DMS79 treated with DMSO at 0.1 percent for 48 hours (cell line): ENCODE data around the gene PLD5.
"Not testable (repeated sequence)": the region's sequence is repeated elsewhere in the genome, so short reads cannot be mapped to it uniquely, and the experiment has no call there.

Experiments used
- DNase-seq: peaks from one replicate; lab custom pipeline; 2025; lab: John Stamatoyannopoulos, UW

PLD5 gene

DNA sequence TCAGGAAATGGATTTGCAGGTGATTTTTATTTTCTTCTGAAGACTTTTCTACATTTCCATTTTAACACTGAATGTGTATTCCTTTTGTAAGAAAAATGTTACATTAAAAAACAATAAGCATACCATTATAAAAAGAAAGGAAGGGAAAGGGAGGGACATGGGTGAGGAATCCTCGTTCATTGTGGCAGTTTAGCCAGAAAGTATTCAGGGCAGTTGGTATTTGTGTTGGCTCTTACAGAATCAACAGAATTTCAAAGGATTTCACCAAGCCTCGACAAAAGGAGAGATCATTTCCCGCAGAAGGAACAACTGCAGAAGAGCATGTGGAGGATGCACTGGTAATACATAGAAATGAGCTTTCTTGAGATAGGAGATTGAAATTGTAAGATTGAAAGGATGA lies 35.0 kb downstream of the PLD5 start:
- no peak for DNase-seq

DNA sequence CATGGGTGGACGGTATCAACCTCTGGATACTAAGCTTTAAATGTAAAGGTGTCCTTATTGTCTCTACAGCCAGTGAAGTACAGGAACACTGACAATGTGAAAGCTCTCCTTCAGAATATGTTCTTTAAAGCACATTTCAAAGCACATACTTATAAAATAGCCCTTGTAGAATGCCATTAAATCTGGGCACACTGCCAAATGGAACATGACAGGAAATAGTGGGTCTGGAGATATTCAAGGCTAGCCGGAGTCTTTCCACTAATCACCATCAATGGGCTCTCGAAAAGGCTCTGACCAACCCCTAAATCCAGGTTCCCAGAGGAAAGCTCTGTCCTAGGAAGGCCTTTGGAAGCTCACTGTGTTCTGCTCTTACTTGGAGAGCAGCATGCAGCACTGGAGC lies 46.6 kb downstream of the PLD5 start:
- DNase-seq, result peak; percentile 4

DNA sequence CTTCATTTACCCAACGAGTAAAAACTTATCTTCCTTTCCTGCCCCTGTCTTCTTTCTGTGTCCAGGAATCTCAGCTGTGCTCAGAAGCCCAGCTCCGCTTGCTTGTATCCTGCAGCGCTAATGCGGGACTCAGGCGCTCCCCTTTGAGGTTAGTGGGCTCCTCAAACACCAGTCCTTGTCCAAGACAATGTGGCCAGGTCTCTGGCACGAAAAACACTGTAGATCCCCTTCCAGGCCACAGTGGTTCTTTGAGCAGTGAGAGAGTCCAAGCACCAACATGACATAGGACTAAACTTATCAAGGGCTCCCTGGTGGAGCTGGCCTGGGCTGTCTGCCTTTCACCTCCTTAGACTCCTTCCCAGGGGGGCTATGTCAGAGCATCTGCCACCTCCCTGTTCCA lies 53.7 kb downstream of the PLD5 start:
- DNase-seq, result no peak

DNA sequence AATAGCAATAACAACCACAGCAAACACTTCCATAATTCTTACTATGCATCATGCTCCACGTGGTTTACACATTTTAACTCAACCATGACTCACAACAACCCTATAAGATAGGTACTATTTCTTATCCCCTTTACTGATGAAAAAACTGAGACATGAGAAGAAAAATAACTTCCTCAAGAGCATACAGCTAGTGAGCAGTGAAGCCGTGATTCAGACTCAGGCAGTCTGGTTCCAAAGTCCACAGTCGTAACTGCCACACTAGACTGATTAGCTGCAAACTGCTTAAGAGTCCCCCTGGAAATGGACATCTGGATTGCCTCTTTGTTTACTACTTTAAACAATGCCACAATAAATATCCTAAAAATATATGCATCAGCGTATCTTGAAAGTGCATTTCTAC lies 55.7 kb downstream of the PLD5 start:
- DNase-seq, result no peak

DNA sequence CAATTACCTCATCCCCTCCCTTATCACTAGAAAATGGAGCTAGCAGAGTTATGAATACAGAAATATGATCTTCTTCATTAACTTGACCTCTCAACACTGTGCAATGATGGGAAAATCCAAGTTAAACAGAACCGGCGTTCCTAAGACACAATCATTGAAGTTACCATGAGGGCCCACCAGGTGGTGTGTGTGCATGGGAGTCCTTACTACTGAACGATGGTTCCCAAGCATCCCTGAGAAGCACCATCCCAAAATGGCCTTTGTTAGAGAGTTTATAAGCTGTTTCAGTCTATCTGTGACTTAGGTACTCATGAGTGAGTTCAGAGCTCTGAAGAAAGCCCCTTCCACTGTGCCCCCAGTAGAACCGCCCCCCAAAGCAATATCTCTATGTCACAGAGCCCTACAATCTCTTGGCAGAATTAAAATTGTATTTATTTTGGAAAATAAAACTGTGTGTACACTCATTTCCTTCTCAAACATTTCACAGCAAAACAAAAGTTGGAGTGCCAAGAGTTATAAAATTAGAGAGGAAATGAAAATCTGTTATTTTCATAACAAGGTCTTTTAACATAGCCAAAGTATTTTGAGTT lies 56.8 kb downstream of the PLD5 start:
- no peak for DNase-seq

DNA sequence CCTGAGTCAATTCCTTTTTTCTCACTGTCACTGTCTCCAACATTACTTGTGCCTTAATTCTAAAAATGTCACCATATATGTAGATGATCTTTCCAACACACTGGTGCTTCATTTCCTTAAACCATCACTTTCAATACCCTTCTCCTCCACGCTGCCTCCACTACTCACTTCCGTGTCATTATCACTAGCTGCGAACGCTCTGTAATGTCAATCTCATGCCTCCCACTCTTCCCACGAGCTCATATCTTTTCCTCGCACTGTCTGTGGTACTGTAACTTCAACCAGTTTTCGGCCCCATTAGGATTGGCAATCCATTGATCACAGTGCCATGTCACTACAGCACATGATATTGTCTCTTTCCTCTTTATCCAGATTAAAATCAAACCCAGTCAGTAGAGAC lies 61.6 kb downstream of the PLD5 start:
- no peak for DNase-seq

DNA sequence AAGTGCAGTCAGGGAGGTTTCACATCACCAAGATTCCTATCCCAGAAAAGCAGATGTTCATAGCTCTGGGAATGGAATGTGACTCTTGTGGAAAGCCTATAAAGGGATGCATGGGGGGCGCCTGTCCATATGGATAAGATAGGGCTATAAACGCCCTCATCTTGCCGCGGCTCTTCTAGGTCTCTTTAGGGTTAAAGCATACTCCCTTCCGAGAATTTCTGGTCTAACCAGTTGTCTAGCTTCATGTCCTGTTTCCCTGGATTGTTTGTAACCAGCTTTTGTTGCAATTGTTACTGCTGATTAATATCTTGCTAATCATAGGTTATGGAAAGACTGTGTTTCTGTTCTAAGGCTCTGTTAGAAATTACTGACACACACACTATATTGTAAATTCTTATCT lies 64.8 kb downstream of the PLD5 start:
- not testable (repeated sequence) for DNase-seq

DNA sequence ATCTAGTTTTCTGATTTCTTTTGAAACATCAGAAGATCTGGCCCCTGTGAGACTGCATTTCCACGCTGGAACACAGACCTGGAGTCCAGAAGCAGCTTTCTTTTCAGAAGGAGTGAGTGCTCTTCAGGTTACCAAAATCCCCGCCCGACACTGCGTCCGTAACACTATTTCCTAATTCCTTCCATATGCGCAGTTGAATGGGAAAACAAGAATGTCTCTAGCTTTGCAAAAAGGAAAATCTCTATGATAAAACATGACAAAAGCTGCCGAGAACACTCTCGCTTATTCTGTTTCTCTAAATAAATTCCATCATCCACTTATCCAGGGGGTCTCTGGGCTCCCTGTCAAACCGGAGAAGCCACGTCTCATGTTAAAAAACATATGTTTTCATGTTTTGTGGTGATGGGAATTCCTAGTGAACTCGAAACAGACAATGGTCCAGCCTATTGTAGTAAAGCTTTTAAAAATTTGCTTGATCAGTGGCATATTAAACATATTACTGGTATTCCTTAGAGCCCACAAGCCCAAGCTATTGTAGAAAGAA lies 67.7 kb downstream of the PLD5 start:
- DNase-seq, result no peak

DNA sequence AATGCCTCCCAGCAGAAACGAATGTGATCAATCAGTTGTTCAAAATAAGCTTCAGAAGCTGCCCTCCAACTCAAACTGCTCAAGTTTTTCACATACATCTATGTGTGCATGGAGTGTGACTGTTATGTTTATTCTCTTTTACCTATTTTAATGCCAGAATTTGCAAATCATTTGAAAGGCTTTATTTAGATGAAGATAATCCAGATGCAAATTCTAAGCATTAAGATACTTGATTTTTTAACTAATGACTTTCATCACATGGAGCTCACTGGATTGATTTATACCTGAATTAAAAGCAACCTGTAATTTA lies 69.5 kb downstream of the PLD5 start:
- DNase-seq, result no peak

DNA sequence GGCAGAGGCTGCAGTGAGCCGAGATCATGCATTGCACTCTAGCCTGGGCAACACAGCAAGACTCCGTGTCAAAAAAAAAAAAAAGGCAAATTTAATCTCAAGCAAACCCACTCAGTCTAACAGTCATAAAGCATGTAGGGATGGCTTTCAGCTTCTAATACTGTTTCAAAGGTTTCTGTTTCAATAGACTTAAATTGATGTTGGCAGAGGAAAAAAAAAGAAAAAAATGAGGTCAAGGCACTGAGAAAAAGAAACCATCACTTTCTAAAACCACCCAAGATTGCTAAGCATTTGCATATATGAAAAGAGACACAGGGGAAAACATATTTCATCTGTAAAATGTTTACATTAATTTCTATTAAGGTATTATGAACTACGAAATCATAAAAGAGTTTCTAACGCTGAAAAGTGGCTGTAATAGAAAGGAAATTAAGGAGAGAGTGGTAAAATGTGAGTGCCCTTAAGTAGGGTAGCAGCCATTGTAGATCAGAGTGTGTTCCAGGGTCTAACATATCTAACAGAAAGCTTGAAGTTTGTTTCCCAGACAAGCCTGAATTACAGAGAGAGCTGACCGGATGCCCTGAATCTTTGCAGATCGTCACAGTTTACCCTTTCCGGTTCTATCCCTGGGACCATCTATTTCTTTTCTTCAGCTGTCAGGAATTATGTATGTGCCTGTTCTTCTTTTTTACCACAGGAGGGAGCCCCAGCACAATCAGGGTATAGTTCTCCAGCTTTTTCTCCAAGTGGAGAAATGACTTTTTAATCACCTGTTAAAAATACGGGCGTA lies 70.0 kb downstream of the PLD5 start:
- DNase-seq, result peak; percentile 19

DNA sequence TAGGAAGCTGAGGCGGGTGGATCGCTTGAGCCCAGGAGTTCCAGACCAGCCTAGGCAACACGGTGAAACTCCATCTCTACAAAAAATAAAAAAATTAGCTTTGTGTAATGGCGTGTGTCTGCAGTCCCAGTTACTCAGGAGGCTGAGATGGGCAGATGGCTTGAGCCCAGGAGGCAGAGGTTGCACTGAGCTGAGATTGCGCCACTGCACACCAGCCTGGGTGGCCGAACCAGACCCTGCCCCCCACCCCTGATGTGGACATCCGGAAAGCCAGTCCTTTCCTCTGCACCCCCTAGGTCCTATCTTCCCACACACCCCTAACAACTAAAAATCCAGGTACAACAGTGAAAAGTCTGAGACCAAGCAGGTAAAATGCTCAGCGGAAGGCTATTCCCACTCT lies 71.9 kb downstream of the PLD5 start:
- DNase-seq, result no peak

DNA sequence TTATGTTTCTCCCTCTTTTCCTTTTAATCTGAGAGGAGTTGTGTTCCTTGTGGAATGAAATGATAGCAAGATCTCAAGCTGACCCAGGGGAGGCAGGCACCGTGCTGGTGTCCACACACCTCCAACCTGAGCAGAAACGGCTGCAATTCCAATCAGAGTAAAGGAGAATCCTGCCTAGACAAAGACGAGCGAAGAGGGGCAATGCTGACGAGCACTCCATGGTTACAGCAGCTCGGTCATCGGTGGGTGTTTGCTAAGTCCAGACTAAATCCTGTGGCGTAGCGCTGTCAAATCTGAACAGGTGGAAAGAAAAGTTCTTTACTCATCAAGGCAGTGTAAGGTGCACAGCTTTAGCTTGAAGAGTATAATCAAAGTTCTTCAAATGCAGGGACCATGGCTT lies 74.8 kb downstream of the PLD5 start:
- DNase-seq, result no peak

DNA sequence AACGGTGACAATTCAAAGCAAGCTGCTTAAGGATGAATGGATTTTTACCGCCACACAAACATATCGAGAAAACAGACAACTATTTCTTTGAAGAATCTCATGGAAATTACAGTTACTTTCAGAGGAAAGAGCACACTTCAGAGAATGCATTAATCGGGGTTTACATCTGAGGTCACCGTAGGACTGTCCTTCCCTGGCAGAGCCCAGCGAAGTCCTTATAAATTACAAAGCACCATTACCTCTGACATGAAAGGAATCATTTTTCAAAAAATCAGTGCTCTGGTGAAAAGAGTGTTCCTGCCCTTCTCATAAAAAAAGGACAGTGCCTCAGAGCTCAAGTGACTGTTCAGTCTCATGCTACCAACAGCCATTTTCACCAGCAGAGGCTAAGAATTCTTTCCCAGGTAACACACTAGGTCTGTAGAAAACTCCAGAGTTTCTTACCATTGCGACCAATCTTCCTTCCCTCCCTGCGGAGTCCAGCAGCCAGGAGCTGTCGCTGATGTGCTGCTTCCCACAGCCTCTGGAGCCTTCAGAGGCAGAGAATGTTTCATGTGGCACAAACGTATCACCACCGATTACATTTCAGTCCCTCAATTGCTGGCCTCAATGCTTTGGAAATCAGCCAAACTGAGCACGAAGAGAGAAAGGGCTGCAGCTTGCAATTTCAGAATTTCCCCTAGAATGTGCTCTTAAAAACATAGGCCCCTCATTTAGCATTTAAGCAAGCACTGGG lies 75.4 kb downstream of the PLD5 start:
- no peak for DNase-seq

DNA sequence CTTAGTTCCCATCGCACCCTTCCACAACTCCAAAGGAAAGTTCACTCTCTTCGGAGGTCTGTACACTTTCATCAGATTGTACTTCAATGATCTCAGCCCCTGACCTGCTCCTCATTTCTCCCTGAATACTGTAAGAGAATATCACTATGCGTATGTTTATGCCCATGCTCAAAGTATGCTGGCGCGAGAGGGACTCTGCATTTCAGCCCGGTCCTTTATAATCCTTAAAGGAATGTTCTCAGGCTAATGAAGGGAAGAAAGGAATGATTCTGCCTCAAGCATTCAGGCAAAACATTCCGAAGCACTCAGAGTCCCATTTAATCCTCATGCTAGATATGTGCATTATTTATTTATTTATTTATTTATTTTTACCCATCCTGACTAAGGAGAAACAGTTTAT lies 76.8 kb downstream of the PLD5 start:
- no peak for DNase-seq

DNA sequence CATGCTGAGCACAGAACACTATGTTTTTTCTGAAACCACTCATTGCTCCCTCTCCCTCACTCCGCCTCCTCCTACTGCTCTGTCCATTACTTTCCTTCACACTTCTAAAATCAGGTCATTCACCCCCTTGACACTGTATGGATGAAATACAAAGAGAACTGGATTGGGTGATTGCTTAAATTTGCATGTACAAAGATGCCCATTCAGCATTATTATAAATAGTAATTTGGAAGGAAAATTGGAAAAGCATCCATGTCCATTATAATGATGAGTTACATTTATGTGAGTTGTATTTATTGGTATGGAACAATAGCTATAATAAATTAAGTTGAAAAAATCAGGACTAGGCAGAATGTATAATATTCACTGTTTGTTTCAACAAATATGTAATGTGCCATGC lies 83.7 kb downstream of the PLD5 start:
- no peak for DNase-seq

DNA sequence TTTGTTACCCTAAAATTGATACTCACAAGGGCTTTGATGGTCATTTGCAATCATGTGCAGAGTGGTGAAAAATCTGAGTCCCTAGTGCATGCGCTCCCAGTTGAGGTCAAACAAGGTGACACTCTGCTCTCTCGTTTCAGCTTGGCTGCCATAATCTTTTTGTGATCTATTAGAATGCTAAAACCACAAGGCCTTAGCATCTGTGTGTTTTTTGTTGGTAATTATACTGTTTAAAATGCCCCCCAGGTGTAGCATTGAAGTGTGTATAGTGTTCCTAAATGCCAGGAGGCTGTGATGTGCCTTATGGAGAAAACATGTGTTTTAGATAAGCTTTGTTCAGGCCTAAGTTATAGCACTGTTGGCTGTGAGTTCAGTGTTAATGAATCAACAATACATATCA lies 89.3 kb downstream of the PLD5 start:
- no peak for DNase-seq

DNA sequence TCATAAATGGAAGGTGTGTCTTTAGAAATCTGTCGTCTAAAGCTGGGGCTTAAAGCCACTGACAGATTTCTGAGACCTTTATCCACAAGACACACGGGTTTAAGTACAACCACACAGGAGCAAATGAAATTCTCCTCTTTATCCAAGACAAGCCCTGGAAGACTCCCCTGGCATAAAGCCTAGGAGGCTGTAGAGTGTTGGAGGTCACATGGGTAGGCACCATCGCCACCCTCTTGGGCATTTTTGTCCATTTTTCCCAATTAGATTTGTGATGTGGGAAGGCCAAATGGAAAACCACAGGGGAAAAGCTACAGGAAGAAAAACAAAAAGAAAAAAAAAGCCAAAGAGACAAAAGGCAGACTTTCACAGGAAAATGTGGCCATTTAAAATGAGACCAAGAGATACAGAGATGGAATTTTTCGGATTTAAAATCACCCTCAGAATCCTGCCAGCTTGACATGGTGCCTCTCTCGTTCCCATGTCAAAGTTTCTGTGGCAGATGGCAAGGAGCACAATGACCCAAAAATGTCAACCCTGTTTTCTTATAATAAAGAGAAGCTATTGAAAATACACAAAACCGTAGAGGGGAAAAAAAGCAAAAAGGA lies 91.9 kb downstream of the PLD5 start:
- no peak for DNase-seq

DNA sequence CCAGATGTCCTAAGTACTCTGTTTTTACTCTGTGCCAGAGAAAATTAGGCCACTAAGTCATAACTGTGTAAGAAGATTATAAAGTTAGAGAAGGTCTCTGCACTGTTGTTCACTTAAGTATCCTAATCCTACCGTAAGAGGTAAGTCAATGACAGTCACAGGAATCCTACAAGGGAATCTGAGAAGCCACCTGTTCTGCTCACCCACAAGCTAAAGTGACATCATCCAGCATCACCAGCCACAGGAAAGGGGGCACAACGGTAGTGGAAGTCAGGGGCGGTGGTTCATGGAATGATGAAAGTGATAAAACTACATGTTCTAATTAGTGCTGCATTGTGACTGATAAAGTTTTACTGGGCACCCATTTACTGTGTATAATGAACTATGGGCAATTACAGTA lies 92.7 kb downstream of the PLD5 start:
- DNase-seq, result no peak

DNA sequence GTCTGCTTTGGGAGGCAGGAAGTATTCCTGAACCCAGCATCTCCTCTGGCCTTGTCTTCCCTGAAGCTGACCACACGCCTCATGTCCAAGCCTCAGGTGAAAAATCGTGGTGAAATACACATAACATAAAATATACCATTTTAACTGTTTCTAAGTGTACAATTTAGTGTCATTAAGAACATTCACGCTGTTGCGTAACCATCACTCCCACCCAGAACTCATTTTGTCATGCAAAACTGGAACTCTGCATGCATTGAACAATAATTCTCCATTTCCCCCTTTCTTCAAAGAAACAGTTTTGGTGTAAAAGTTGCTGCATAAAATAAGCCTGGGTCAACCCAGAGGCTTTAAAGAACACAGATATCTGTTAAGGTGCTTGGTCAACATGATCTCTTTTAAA lies 93.5 kb downstream of the PLD5 start:
- no peak for DNase-seq

DNA sequence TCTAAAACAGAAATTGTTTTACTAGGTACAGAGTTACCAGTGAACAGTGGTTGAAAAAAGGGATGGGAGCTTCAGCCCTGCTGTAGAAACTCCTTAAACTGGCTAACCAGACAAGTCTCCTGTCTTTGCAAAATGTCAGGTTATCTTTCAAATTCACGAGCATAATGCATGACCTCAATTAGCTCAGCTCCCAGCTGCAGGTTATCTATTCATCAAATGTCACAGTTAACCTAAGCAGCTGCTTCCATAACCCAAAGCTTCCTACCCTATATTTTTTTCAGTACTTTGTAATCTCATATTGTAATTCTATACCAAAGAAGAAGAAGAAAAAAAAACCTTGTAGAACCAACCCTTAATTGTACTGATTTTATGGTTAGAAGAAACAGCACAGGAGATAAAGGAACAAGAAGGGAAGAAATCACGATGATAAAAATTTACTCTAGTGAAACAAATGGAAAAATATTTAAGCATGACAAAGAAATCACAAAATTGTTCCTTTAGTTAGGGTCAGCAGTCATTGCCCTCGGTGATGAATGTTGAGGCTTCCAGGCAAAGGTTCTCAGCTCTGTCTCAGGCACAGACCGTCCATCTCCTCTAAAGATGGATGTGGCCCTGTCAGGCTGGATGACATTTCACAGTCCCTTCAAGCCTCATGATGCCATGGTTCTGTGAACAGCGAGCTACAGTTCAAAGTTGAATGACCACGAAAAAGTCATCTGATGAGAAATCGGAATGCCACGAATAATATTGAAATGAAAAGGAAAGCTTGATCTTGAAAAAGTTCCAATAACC lies 95.9 kb downstream of the PLD5 start:
- no peak for DNase-seq

DNA sequence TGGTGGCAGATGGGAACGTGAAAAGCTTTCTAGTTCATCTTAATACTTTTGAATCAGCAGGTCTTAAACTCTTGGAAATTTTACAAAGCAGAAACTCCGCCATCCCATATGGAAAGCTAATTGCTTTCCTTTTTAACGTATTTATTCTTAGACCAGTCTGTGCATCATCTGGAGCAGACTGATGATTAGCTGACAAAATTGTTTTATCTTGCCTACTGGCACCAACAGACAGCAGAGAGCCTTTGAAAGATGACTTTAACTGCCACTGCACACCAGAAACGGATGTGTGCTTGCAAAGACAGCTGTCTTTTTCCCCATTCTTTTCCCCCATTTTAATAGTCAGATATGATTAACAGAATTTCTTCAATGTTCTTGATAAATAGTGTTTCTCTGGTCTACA lies 97.0 kb downstream of the PLD5 start:
- DNase-seq, result no peak

DNA sequence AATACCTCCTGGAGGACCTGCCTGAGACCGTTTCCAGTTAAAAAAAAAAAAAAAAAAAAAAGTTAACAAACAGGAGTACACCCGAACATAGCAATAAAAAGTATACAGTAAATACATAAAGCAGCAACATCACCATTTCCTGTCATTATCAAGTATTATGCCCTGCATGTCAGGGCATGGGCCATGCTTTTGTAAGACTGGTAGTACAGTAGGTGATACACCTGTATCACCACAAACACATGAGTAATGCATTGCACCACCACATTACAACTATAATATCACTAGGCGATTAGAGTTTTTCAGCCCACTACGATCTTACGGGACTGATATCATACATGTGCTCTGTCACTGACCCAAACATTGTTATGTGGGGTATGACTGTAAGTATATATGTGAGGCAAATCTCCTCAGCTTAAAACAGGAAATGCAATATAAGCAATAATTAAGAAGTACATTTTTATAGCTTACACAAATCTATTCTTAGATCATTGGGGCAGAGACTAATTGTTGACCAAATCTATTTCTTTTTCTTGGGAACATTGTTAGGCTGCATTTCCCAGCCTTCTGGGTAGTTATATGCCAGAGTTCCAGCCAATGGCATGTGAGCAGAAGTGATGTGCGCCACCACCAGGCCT lies 98.1 kb downstream of the PLD5 start:
- DNase-seq, result no peak
